GM12875 (cell line): ENCODE data around the gene A4GALT.

ENCODE experiments used
- H3K4me3 ChIP-seq: one replicate; pipeline ENCODE4 v1.5.1; 2011; ENCODE audit warnings: low read depth, low read length, control low read depth
- TF ChIP-seq, protein P1 (sequence below): IDR thresholded peaks from 2 replicates; pipeline ENCODE4 v1.5.1; 2011; ENCODE audit warnings: low read depth, mild to moderate bottlenecking, control low read depth, inconsistent platforms, low read length, moderate library complexity, borderline replicate concordance; ENCODE audit not compliant: insufficient read depth

A4GALT gene

DNA sequence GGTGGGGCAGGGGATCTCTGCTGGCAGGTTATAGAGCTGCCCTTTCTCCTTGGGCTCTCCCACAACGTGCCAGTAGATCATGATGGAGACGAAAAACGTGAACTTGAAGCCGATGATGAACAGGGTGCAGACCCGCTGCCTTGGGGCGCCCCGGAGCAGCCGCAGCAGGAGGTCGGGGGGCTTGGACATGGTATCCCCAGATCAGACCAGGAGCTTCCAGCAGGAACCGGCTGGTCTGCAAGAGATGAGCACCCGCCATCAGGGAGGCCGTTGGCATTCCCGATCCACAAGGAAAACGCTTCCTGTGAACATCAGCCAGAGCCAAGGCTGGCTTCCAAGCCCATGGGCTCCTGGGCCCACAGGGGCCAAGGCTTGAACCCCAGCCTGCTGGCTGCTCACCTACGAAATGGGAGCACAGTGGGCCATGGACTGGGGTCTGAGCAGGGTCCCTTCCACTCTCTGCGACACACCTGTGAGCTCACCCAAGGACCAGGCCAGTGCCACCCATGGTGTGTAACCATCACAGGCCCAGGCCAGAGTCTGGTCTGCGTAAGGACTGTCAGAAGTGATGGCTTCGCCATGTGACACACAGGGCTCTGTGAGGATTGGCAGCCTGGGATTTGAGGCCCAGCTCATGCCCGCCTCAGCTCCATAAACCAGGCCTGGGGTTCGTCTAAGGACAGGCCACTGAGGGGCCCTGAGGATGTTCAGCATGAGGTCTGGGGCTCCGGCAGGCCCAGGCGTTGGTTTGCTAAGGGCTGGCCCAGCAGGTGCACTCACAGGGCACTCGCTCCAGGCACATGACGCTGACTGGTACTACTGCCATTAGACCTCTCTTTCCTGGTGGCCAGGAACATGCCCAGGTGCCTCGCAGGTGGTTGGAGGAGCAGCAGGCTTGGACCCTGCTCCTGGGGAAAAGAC, 26.6 kb downstream of the A4GALT start:
- TF ChIP-seq, protein P1, sequence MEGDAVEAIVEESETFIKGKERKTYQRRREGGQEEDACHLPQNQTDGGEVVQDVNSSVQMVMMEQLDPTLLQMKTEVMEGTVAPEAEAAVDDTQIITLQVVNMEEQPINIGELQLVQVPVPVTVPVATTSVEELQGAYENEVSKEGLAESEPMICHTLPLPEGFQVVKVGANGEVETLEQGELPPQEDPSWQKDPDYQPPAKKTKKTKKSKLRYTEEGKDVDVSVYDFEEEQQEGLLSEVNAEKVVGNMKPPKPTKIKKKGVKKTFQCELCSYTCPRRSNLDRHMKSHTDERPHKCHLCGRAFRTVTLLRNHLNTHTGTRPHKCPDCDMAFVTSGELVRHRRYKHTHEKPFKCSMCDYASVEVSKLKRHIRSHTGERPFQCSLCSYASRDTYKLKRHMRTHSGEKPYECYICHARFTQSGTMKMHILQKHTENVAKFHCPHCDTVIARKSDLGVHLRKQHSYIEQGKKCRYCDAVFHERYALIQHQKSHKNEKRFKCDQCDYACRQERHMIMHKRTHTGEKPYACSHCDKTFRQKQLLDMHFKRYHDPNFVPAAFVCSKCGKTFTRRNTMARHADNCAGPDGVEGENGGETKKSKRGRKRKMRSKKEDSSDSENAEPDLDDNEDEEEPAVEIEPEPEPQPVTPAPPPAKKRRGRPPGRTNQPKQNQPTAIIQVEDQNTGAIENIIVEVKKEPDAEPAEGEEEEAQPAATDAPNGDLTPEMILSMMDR = no peak
- H3K4me3 ChIP-seq = no peak overlapping the region

DNA sequence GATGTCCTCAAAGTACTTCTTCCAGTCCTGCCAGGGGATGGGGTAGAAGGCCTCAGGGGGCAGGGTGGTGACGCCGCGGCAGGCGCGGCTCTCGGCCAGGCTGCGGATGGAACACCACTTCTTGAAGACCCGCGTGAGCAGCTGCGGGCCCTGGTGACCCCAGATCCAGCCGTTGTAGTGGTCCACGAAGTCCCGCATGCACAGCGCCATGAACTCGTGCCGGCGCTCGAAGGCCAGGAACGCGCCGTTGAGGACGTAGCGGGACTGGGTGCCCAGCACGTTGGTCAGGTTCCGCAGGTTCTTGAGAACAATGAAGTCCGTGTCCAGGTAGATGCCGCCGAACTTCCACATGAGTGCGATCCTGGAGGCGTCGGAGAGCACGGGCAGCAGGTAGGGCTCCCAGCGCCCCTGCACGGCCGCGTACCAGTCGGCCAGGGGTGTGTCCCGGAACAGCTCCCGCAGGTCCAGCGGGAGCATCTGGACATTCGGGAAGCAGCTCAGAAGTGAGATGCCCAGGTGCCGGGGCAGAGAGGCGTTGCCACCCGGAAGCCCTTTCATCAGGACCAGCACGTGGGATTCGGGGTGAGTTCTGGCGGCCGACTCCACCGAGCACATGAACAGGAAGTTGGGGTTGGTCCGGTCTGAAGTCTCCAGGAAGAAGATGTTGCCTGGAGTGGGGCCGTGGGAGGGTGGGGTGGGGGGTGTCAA, 27.5 kb downstream of the A4GALT start:
- TF ChIP-seq, protein P1 = no peak
- H3K4me3 ChIP-seq = no peak overlapping the region

DNA sequence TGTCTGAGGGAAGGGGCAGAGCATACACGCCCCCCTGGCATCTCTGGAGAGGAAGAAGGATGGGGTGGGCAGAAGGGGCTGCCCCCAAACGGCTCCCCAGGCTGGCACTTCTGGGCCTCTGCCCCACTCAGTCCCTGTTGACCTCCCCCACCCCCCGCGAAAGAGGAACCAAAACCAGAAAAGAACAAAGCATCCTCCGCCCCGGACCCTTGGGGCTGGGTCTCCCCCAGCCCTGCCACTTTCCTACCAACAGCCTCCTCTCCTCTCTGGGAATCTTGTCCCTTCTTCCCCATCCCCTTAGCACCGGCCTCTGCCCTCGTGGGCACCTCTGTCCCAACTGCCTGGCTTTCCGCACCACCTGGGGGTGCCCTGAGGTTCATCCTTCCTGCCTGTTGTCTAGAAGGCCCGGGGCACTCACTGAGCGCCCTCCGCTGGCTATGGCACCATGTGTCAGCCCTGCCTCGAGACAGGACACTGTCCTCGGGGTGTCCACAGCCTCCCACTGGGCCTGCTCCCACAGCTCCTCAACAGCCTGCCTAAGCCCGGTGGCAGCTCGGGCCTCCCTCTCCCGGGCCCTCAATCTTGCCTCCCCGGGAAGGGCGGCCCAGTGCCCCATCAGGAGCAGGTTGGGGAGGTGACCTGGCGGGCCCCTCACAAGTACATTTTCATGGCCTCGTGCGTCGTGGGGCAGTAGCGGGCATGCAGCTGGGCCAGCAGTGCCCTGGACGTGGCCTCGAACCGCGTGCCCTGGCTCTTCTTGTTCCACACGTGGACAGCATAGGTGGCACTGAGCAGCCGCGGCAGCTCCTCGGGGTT, 28.2 kb downstream of the A4GALT start:
- TF ChIP-seq, protein P1 = peak; percentile 48
- no peak overlapping the region for H3K4me3 ChIP-seq

DNA sequence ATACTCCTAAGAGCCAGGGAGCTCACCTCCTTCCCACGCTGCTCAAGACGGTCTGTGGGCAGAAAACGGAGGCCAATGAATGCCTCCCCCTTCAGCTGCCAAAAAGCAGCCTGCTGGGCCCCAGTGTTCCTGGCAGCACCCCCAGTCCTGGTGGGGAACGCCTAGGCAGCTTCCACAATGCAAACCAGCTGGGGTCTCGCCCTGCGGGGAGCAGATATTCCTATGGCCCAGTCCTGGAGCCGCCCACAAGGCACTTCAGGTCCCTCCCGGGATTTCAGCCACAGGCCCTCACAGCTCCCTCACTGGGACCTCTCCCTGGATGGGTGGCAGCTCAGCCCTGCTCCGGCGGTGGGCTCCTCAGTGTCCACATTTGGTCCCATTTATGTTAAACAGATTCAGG, 29.2 kb downstream of the A4GALT start:
- TF ChIP-seq, protein P1 = no peak

DNA sequence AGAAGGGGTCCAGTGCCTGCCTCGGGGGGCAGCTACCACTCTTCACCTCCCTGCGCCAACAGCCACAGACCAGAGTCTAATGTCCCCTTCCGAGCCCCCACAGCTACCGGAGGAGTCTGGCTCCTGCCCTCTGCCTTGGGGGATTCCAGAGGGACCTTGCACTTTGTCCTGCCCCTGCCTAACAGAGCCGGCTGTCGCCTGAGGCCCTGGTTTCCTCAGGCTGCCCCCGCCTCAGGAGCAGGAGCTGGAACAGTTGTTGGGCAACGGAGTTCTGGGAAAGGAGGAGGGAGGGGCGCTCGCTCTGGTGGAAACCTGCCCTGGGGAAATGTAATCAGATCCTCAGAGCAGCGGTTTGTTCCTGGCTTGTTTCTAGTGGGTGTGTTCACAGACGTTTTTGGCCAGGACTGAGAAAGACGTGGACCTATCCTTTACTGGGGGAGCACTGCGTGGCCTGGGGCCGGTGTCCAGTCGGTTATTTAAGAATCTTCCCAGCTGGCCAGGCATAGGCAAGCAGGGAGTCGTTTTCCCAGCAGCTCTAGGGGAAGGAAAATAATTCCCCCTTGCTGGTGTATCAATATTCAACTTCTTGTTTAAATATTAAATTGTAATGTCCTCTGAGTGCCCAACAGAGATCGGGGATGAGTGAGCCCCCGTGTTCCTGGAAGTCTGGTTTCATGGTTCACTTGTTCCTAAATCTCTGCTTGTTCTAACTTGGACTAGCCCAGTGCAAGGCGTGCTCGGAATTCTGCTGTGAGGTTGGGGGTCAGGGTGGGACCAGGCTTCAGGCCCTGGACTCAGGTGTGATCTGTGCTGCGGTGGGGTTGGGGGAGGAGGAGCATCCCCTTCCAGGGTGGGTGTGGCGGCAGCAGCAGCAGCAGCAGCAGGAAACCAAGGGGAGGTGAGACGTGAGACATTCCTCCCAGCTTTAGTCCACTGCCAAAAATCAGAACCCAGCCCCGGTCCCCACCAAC, 32.1 kb downstream of the A4GALT start:
- H3K4me3 ChIP-seq = no peak overlapping the region
- TF ChIP-seq, protein P1 = no peak

More for the DNA sequence above, 29.2 kb downstream of the A4GALT start:
- no peak overlapping the region for H3K4me3 ChIP-seq

DNA sequence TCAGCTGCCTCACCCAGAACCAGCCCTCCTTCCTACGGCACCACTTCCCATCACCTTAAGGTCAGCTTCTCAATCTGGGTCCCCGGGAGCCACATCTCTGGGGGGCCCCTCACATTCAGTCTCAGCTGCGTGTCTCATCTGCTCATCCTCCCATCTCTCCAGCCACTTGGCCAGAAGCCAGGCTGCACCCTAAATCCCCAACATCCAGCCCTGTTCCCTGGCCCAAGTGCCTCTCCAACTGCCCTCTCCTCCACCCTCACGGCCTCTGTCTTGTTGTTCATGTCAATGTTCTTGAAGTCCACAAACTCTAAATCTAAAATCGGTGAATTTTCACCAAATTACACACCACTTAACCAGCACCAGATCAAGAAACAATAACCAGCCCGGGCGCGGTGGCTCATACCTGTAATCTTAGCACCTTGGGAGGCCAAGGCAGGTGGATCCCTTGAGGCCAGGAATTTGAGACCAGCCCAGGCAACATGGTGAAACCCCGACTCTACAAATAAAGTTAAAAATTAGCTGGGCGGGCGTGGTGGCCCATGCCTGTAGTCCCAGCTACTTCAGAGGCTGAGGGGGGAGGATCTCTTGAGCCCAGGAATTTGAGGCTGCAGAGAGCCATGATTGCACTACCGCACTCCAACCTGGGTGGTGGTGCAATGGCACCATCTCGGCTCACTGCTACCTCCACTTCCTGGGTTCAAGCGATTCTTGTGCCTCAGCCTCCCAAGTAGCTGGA, 33.7 kb downstream of the A4GALT start:
- TF ChIP-seq, protein P1 = no peak
- H3K4me3 ChIP-seq = no peak overlapping the region
